ENCODE measurements around the gene KLHL29. TPM values are rescaled to one million over a fixed set of nuclear protein-coding genes. Genes with fewer than 3 reads are reported as not detected.

Gene KLHL29
- total RNA-seq, 1 experiment from 2014 or later = 43.1 TPM

- no peak overlapping the region for H3K27ac Mint-ChIP-seq (ENCODE audit: low read depth, unreplicated experiment)
- no peak overlapping the region for H3K4me3 Mint-ChIP-seq (ENCODE audit: unreplicated experiment)
- ChIA-PET POLR2A (no interaction called here), CTCF (interaction anchor here (0.5 to 3.8 kb wide), 15 partner anchors 13 to 811 kb away, joined by 3 to 17 read pairs (median 3); no protein-coding TSS in a partner anchor)
- no peaks in the 10 kb centered on the region for H3K36me3 Mint-ChIP-seq (ENCODE audit: insufficient read depth, unreplicated experiment)
- peaks cover 5% of the 10 kb centered on the region for H3K4me1 Mint-ChIP-seq (ENCODE audit: insufficient read depth, unreplicated experiment)
- H3K27me3 Mint-ChIP-seq (ENCODE audit: insufficient read depth, unreplicated experiment) = peaks cover 33% of the 10 kb centered on the region
- no peak for DNase-seq (ENCODE audit: unreplicated experiment)
- BruUV-seq (replicated peaks) = no TSS peak
- H3K9me3 Mint-ChIP-seq (ENCODE audit: unreplicated experiment) = no peaks in the 10 kb centered on the region
- intact Hi-C loops (cut with micrococcal nuclease) = loop anchor here (2.0 kb wide), 1 partner anchor 151 kb away; no protein-coding TSS in a partner anchor
- TF ChIP-seq, protein P1, sequence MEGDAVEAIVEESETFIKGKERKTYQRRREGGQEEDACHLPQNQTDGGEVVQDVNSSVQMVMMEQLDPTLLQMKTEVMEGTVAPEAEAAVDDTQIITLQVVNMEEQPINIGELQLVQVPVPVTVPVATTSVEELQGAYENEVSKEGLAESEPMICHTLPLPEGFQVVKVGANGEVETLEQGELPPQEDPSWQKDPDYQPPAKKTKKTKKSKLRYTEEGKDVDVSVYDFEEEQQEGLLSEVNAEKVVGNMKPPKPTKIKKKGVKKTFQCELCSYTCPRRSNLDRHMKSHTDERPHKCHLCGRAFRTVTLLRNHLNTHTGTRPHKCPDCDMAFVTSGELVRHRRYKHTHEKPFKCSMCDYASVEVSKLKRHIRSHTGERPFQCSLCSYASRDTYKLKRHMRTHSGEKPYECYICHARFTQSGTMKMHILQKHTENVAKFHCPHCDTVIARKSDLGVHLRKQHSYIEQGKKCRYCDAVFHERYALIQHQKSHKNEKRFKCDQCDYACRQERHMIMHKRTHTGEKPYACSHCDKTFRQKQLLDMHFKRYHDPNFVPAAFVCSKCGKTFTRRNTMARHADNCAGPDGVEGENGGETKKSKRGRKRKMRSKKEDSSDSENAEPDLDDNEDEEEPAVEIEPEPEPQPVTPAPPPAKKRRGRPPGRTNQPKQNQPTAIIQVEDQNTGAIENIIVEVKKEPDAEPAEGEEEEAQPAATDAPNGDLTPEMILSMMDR (IDR thresholded peaks at IDR 0.05; ENCODE audit: unreplicated experiment) = no peak
These were observed 34.8 kb upstream of the KLHL29 start for GRCh38 chr2:23350041-23350791.

- DNase-seq (ENCODE audit: unreplicated experiment) = no peak
- no peak overlapping the region for H3K4me3 Mint-ChIP-seq (ENCODE audit: unreplicated experiment)
- no peaks in the 10 kb centered on the region for H3K36me3 Mint-ChIP-seq (ENCODE audit: insufficient read depth, unreplicated experiment)
- TF ChIP-seq, protein P1 (IDR thresholded peaks at IDR 0.05; ENCODE audit: unreplicated experiment) = no peak
- no peak overlapping the region for H3K27ac Mint-ChIP-seq (ENCODE audit: low read depth, unreplicated experiment)
- BruUV-seq (replicated peaks) = no TSS peak
- H3K27me3 Mint-ChIP-seq (ENCODE audit: insufficient read depth, unreplicated experiment) = peaks cover 27% of the 10 kb centered on the region
- ChIA-PET POLR2A (interaction anchor here (0.9 kb wide), 1 partner anchor 57 kb away, joined by 3 read pairs; no protein-coding TSS in a partner anchor), CTCF (interaction anchor here (0.5 to 3.8 kb wide), 30 partner anchors 12 to 1956 kb away, joined by 3 to 17 read pairs (median 3); no protein-coding TSS in a partner anchor)
- no peaks in the 10 kb centered on the region for H3K9me3 Mint-ChIP-seq (ENCODE audit: unreplicated experiment)
- intact Hi-C loops (cut with micrococcal nuclease) = loop anchor here (2.0 kb wide), 1 partner anchor 152 kb away; no protein-coding TSS in a partner anchor
- H3K4me1 Mint-ChIP-seq (ENCODE audit: insufficient read depth, unreplicated experiment) = peaks cover 5% of the 10 kb centered on the region
These were observed 34.1 kb upstream of the KLHL29 start for GRCh38 chr2:23350792-23351355.

DNA sequence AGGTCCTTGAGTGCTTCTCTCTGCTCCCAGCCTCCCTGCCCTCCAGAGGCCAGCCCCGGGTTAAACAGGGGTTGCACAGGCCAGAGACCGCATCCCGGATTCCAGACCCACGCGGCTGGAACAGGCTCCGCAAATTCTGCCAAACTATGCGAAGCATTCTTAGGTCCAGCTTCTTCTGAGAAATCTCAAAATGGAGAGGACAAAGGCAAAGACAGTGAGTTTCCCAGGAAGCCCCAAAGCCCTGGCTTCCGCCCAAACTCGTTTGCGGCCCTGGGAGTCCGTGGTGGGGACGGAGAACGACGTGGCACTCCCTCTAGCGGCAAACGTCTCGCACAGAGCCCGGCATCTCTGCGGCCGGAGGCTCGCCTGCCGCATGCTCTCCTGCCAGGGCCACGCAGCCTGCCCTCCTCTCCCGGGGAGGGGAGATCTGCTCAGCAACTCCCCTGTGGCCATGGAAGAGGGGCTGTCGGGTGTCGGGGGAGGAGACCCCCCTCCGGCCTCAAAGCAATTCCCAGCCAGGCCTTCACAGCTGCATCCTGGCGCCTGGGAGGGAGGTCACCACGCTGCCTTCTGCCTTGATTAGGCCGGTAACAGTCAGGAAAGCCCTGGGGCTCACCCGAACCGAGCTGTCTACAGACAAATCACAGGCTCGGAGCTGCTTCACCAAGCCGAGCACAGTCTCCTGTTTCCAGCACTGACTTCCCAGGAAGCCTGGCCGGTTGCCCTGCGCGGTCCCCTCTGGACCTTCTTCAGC, 33.4 kb upstream of the KLHL29 start:
- intact Hi-C loops (cut with micrococcal nuclease) = loop anchor here (2.0 kb wide), 1 partner anchor 153 kb away; no protein-coding TSS in a partner anchor
- TF ChIP-seq, protein P1 (IDR thresholded peaks at IDR 0.05; ENCODE audit: unreplicated experiment) = peak; percentile 59
- ChIA-PET POLR2A (interaction anchor here (0.6 to 0.9 kb wide), 2 partner anchors 28 to 57 kb away, joined by 3 to 4 read pairs; no protein-coding TSS in a partner anchor), CTCF (interaction anchor here (0.6 to 3.8 kb wide), 35 partner anchors 11 to 1957 kb away, joined by 3 to 17 read pairs (median 3); no protein-coding TSS in a partner anchor)
- DNase-seq (ENCODE audit: unreplicated experiment) = peak; percentile 81
- H3K27ac Mint-ChIP-seq (ENCODE audit: low read depth, unreplicated experiment) = no peak overlapping the region
- no peaks in the 10 kb centered on the region for H3K36me3 Mint-ChIP-seq (ENCODE audit: insufficient read depth, unreplicated experiment)
- H3K4me1 Mint-ChIP-seq (ENCODE audit: insufficient read depth, unreplicated experiment) = peaks cover 5% of the 10 kb centered on the region
- no peaks in the 10 kb centered on the region for H3K9me3 Mint-ChIP-seq (ENCODE audit: unreplicated experiment)
- peaks cover 20% of the 10 kb centered on the region for H3K27me3 Mint-ChIP-seq (ENCODE audit: insufficient read depth, unreplicated experiment)
- no TSS peak for BruUV-seq (replicated peaks)
- H3K4me3 Mint-ChIP-seq (ENCODE audit: unreplicated experiment) = no peak overlapping the region
